ENCODE measurements around the gene MLLT3. TPM values are rescaled to one million over a fixed set of nuclear protein-coding genes. Genes with fewer than 3 reads are reported as not detected.

MLLT3 gene
- total and polyA plus RNA-seq, 2 of the 8 experiments (the other 6 are each of a cell fraction or from before 2014, with no cell fraction given) = 5.9 to 9.6 TPM

- TF ChIP-seq SAP30 (IDR thresholded peaks at IDR 0.05; ENCODE audit: insufficient read depth, insufficient replicate concordance, low read length) = no peak
- no peak for TF ChIP-seq ZNF274 (IDR thresholded peaks at IDR 0.05; ENCODE audit: borderline replicate concordance, extremely low read depth, low read length)
- TF ChIP-seq TBP (IDR thresholded peaks at IDR 0.05; ENCODE audit: low read depth, low read length) = no peak
Measured at GRCh38 chr9:20373263-20373662, 249.0 kb downstream of the MLLT3 start (continued).

All from H1 (cell line).